Measurements from ENCODE around the gene SHANK1.

SHANK1 gene

DNA sequence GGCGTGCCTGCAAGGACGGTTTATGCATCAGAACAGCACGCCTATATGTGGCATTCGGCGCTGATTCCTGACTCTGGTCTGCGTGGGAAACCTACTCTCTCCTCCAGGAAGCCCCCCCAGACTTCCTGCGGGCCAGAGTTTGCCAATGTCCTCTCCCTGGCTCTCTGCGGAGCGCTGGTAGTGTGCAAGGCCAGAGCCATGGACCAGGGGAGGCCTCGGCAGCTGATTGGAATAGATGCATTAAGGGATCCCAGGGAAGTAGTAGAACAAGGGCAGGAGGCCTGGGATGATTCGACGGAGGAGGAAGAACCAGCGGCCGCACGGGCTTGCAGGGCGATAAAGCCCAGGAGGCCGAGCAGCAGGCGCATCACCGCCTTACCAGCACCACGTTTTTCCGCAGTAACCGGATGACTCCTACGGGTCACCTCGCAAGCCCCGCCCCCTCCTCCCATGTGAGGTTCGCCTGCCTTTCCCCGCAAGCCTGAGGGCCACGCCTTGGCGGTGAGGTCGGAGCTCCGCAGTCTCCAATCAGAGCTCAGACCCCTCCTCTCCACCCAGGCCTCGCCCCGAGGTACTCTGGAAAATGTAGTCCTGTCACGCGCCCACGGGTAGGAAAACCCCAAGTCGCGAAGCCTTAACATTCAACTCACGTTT is 8.6 kb upstream of the SHANK1 start:
- DNase-seq = peak; percentile 83

DNA sequence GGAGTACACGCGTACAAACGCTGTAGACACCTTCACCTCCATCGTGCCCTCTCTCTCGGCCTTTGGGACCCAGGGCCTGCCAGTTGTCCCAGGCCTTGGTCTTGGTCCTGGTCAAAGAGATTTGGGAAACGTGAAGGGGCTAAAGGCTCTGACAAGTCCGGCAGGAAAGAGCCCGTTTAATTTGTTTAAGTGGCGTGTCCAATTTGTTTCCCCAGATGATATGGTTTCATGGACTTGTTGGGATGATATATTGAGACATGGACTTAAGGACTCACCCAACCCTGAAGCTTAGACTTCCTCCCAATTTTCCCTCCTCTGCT is 6.3 kb upstream of the SHANK1 start:
- no peak for DNase-seq

DNA sequence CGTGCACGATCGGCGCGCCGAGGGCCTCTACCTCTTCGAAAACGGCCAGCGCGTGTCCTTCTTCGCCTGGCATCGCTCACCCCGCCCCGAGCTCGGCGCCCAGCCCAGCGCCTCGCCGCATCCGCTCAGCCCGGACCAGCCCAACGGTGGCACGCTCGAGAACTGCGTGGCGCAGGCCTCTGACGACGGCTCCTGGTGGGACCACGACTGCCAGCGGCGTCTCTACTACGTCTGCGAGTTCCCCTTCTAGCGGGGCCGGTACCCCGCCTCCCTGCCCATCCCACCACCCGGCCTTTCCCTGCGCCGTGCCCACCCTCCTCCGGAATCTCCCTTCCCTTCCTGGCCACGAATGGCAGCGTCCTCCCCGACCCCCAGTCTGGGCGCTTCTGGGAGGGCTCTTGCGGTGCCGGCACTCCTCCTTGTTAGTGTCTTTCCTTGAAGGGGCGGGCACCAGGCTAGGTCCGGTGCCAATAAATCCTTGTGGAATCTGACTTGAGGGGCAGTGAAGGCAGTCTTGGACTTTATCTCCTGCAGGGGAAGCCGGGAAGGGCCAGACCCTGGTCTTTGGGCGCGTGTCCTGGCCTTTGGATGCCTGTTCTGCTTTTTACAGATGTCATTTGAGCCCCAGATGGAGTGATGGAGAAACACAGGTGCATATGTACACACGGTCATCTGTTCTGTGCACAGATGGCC is 5.8 kb upstream of the SHANK1 start:
- DNase-seq = no peak

DNA sequence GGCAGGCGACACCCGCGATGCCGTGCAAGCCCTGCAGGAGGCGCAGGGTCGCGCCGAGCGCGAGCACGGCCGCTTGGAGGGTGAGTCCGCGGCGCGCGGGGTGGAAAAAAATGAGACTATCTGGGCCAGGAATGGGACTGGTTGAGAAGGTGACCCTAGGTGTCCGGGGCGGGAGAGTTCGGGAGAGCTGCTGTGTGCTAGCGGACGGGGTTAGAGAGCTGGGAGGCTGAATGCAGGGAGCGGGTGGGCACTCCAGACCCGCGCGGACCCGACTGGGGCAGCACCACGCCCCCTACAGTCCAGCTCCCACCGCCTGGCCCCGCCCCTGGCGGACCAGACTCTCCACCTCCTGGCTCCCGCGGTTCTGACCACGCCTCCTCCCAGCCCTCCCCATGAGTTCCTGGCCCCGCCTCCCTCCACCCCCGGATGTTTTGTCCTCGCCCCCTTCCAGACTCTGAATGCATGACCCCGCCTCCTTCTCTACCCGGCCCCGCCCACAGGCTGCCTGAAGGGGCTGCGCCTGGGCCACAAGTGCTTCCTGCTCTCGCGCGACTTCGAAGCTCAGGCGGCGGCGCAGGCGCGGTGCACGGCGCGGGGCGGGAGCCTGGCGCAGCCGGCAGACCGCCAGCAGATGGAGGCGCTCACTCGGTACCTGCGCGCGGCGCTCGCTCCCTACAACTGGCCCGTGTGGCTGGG is 5.1 kb upstream of the SHANK1 start:
- DNase-seq = peak; percentile 99

DNA sequence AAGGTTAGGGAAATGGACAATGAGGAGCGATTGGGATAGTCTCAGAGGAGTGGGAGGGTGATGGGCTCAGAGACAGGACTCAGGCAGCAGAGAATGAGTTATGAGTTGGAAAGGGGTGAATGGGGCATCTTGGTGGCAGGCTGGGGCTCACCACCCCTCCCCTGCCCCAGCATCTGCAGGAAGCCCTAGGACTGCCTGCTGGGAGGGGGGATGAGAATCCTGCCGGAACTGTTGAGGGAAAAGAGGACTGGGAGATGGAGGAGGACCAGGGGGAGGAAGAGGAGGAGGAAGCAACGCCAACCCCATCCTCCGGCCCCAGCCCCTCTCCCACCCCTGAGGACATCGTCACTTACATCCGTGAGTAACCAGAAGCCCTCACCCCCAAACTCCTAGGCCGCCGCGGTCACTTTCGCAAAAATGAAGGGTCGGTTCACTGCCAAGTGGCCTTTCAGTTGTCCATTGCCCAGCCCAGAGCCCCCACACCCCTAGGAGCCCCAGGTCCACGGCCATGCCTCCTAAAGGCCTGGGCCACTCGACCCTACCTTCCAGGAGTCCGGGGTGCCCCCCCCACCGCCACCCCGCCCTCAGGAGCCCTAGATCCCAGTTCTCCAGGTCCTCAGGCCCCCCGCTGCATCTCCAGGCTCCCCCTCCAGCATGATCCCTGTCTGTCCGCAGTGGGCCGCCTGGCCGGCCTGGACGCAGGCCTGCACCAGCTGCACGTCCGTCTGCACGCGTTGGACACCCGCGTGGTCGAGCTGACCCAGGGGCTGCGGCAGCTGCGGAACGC is 4.3 kb upstream of the SHANK1 start:
- no peak for DNase-seq

DNA sequence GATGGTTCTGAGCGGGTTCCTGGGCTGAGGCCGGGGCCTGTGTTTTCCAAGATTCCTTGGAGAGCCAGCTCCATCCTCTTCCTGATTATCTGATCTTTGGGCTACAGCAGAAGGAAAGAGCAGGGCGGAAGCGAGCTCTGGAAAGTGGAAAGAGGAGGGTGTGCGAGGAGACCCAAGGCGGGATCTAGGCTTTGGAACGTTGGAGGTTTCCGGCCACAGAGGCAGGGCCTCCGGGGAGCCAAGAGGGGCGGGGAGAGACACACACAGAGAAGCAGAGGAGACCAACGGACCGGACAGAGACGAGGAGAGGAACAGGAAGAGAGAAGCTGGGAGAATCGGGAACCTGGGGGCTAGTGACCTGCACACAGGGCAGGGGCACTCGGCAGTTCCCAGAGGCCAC is 3.5 kb upstream of the SHANK1 start, which contains the start of gene CLEC11A:
Gene CLEC11A, plus strand, starts transcription at position 296 of the 400 bp plus-strand sequence. CDS start 162 bp downstream, outside the sequence.
- DNase-seq = peak; percentile 83

DNA sequence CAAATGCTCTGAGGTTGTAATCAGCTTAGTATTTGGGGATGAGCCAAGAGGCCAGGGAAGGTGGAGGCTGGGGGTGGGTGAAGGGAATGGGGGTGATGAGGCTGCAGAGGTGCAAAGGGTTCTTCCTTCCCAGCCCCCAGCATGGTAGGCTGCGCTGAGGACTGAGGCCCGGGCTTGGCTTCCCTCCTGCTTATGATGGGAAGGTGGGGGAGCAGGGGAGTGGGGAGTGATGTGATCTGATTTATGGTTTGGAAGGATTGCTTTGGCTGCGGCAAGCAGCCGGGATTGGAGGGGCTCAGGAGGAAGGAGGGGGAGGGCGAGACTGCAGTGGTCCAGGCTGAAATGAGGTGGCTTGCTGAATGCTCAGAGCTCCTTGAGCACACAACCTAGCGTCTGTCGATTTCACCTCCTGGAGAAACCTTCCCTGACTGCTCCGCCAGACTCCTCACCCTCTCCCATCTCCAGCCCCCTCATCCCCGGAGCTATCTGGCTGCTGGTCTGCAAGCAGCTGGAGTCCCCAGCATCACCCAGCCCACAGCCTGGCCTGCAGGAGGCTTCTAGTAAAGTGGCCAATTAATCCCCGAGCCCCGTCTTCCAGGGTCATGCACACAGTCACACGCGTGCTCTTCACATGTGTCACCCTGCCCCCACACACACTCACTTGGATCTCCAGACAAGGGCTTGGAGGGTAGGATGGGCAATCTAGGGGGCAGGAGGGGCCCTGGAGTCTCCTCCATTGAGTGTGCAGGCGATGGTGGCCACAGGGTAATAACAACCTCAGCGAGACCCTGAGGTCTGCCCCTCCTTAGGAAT is 2.8 kb upstream of the SHANK1 start:
- peak; percentile 65 for DNase-seq

DNA sequence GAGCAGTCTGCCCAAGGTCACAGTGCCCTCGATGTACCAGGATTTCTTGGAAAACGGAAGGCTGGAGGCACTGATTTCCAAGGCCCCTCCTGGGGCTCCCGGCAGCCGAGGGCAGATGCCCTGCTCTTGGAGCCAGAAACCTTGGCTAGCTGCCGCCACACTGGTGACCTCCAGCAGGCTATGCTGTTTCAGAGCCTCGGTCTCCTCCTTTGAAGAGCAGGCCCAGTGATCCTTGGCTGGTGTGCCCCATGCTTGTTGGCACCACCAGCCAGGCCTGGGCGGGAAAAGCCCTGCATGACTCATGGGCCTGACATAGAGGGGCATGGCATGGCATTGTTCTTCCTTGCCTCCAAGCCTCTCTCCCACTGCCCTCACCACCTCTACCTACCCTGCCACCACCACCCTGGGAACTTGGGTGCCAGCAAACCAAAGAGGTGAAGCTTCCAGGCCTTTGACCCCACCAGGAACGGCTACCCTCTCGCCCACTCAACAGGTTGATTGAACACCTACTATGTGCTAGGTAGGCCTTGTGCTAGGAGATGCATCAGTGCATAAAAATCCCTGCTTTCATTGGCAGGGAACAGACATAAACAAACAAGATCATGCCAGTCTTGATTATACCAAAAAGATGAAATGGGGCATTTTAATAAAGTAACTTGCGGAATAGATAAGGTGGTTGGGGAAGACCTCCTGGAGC is 2.0 kb upstream of the SHANK1 start:
- DNase-seq = no peak

DNA sequence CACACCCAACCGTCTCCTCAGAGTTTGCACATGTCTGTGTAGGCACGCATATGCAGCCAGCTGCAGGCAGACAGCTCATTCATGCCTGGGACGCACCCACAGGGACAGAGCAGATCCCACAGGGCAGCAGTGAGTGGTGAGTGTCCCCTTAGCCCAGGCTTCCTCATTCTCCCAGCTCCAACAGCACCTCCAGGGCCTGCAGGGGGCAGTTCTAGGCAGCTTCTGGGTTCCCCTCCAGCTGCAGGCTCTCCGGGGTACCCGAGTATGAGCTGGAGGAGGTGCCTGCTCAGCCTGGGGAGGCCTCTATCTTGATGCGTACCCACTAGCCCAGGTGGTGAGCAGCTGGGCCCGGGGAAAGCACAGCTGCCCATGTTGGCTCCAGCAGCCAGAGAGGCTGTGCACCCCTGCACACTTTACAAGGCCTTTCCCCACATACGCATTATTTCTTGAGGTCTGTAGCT is 1.3 kb upstream of the SHANK1 start:
- peak; percentile 60 for DNase-seq

DNA sequence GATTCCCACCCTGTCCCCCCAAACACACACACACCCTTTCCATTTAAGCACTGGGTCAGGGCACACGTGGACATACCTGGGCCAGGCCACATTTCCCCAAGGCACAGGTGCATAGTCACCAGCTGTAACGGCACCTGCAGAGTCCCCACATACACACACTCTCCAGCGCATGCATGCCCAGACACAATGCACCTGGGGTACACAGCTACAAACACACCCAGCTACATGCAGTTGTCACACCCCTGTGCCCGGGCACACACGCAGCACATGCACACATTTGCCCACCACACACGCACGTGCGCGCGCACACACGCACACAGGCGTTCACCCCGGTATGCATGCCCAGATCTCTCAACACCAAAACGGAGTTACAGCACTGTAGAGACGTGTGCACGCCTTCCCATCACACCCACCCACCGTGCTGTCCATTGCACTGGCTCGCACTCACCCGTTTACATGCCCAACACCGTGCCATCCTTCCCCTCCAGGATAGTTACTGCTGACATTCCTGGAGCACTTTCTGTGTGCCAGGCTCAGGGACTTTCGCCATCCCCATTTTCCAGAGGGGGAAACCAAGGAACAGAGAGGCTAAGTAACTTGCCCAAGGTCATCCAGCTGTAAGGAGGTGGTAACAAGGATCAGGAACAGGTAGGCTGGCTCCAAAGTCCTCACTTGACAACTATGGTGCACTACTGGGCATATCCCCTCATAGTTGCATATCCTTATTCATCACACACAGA is 749 bp upstream of the SHANK1 start:
- DNase-seq = no peak

DNA sequence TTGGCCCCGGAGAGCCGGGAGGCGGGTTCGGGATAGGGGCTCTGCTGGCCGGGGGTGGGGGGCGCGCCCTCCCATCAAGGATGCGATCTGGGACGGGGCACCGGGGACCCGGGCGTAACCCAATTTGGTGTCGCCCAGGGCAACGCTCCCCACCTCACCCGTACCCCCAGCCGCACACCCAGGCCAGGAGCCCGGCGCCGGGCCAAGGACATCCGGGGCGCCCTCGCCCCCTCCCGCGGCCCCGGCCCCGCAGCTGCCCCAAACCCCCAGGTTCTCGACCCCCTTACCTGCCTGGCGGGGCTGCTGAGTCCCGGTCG is 525 bp downstream of the SHANK1 start:
- no peak for DNase-seq

DNA sequence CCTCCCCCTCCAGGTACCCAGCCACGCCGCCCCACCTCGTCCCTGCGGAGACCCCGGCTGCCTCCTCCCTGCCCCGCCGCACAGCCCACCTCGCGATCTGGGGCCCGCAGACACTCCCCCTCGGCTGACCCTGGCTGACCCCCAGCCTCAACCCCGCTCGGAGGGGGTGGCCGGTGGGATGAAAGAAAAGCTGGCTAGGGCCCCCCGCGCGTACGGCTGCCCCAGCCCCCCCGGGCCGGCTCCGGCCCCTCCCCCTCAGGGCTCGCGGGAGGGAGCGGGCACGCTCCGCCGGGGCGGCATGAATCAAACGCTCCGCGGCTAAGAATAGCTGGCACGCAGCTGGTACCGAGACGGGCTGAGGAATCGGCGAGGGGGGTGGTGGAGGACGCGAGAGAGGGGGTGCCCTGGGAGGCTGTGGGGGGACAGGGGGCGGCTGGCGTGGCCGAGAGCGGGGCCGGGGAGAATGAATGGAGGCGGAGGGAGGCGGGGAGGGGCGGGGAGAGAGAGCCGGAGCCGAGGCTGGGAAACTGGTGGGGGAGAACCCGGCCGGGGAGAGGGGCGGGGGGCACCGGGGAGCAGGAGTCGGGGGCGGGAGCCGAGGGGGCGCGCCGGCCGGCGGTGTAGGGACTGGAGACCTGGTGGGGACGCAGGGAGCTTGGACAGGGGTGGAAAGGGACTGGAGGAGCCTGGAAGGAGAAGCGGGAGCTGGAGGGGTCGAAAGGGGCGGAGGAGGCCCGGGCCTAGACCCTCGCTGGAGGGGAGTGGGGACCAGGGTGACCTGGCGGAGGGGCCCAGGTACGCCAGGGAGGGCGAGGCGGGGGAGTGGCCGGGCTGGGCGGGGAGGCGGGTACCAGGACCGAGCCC is 1.1 kb downstream of the SHANK1 start:
- no peak for DNase-seq

DNA sequence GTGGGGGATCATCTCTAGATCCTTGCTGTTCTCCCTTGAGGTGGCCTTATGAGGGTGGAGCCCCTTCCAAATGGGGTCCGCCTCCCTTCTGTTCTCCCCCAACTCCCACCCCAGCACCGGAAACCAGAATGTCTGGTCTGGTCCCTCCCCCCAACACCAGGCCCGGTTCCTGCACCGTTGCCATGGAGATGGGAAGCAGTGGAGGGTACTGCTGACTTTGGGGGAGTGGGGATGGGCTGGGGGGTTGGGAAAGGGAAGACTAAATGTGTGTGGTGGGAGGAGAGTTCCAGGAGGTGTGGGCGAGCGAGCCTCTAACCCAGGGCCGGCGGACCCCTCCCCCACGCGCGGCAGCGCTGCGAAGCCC is 1.7 kb downstream of the SHANK1 start:
- DNase-seq = no peak

DNA sequence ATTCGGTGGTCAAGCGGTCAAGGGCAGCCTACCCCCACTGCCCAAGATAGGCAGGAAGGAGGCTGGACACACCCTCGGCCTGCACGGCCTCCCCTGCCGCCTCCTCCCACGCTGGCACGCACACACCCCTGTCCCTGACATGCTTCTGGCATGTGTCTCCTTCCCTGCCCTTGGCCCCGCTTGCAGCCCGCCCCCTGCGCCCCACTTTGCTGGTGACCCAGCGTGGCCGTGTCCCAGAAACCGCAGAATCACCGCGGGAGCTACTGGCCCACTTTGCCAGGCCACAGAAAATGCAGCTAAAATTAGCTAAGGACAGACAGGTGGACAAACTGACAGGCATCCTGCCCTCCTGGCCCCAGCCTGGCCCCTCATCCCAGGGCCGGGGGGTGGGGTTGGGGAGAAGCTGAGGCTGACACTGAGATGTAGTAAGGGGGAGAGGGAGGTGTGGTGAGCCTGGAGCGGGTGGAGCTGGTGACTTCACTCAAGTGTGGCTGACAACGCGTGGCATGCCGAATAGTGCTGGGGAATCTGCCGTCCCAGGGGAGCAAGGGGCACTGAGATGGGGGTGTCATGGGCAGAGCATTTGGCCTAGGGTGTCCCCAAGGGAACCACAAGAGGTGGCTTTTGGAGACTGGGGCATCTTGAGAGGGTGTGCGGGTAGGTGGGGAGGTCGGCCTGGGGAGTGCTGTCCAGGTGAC is 2.4 kb downstream of the SHANK1 start:
- no peak for DNase-seq

DNA sequence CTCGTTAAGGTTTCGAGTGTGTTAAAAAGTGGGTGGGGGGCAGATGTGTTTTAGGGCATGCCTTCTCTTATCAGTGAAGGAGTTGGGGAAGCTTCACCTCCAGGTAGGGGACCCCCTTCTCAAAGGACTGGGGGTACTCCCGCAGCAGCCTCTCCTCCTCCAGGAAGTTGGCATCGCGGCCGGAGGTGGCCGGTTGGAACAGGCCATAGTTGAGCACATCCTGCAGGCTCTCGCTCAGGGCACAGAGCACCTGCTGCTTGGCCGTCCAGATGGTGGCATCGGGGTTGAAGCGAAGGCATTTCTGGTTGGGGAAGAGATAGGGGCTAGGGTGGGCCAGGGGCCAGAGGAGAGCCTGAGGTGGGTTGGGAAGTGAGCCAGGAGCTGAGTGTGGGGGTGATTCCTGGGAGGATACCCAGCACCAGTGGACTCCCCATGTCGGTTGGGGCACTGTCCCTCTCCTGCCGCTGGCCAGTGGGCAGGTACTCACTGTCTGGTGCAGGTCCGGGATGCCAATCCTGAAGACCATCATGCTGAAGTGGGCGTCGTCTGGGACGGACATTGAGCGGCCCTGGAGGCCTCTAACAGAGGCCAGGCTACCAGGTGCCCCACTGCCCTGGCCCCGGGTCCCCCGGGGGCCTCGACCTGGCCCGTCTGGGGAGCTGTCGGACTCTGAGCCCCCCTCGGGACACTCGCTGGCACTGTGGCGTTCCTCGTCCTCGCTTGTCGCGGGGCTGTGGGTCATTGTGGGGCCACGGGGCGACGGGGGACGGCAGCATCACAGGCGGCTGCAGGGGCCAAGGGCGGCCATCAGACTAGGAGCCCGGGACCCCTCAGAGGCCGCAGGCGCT is 3.2 kb downstream of the SHANK1 start:
- DNase-seq = no peak

DNA sequence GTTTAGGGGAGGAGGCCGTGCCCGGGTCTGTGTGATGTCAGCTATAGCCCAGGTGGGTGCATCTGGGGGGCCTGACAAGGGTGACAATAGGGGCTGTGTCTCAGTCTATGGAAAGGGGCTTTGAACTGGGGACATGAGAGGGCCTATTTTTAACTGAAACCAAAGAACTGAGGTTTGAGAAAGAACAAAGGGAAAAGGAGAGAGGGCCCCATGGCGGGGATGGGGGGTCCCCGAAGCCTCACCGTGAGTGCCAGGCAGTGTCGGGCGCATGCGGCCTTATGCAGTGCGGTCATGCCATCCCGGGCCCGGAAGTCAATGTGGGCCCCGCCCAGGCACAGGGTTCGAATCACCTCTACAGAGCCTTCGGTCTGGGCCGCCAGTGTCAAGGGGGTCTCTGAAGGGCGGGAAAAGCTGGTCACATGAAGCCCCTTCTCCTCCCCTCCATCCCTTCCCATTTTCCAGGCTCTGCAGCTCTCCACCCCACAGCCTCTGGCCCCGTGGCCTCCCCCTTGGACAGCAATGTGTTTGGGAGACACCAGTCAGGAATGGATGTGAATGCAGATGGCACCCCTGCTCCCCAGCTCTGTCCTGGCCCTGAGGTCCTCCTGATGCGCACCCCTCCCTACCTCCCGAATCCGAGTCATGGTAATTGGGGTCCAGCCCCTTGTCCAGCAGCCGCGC is 5.9 kb downstream of the SHANK1 start:
- no peak for DNase-seq

DNA sequence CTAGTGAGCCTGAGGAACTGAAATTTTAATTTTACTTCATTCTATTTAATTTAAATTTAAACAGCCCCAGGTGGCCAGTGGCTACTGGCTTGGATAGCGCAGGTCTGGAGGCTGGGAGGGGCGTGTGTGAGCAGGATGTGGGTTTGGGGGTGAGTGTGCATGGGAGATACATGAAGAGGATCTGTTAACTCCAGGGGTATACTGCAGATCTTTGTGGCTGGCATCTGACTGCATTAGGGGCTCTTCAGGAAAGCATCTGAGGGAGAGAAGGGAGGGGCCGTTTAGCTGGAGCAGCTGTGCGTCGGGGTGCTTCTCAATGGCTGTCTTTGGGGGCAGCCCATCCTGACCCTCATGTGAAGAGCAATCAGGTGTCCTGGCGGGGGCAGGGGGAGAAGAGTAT is 6.8 kb downstream of the SHANK1 start:
- DNase-seq = no peak

DNA sequence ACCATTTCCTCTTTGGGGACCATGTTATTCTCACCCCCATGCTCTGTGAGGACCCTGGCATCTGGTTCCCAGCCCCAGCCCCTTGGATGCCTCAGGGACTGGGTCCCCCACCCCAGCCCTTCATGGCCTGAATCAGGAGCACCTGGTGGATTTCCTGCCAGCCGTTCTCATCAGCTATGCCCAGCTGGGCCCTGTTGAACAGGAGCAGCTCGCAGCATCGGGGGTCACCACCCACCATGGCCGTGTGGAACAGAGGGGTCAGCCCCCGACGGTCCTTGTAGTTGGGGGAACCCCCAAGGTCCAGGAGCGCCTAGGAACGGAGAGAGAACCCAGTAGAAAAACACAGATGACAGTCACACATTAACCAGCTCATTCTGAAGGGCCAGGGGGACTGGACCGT is 7.8 kb downstream of the SHANK1 start:
- no peak for DNase-seq
